Fibroblast of villous mesenchyme (primary cell): ENCODE measurements around the gene TRIM40. TPM values are rescaled to one million over a fixed set of nuclear protein-coding genes. Genes with fewer than 3 reads are reported as not detected.

Experiments
- DNase-seq: peaks from one replicate; pipeline ENCODE4 v3.0.0-alpha.2; 2010; ENCODE audit warnings: low read depth
- H3K4me3 ChIP-seq: 2 replicates; pipeline ENCODE4 v1.5.1; 2011; ENCODE audit warnings: low read depth, mild to moderate bottlenecking, low read length
- total RNA-seq: library from RNA; depleted of rRNA; stranded (reverse); fragments of >200 nt; gene quantifications from 2 replicates; pipeline ENCODE4 v1.2.3, GENCODE V29; 2012
- TF ChIP-seq, protein P1 (sequence below): IDR thresholded peaks from 2 replicates; pipeline ENCODE4 v1.5.1; 2012; ENCODE audit warnings: low read depth, mild to moderate bottlenecking, low read length; ENCODE audit not compliant: insufficient read depth

The TRIM40 gene
- total RNA-seq, 1 donor, result not detected

- TF ChIP-seq, protein P1, sequence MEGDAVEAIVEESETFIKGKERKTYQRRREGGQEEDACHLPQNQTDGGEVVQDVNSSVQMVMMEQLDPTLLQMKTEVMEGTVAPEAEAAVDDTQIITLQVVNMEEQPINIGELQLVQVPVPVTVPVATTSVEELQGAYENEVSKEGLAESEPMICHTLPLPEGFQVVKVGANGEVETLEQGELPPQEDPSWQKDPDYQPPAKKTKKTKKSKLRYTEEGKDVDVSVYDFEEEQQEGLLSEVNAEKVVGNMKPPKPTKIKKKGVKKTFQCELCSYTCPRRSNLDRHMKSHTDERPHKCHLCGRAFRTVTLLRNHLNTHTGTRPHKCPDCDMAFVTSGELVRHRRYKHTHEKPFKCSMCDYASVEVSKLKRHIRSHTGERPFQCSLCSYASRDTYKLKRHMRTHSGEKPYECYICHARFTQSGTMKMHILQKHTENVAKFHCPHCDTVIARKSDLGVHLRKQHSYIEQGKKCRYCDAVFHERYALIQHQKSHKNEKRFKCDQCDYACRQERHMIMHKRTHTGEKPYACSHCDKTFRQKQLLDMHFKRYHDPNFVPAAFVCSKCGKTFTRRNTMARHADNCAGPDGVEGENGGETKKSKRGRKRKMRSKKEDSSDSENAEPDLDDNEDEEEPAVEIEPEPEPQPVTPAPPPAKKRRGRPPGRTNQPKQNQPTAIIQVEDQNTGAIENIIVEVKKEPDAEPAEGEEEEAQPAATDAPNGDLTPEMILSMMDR, result no peak
- DNase-seq, result no peak
- no peak overlapping the region for H3K4me3 ChIP-seq
Measured at GRCh38 chr6:30142665-30143064, 6.7 kb downstream of the TRIM40 start.

- no peak overlapping the region for H3K4me3 ChIP-seq
- TF ChIP-seq, protein P1, result no peak
- DNase-seq, result no peak
Measured at GRCh38 chr6:30143780-30144179, 7.8 kb downstream of the TRIM40 start.

GRCh38 chr6:30144811-30145210 lies 8.9 kb downstream of the TRIM40 start:
- H3K4me3 ChIP-seq, result no peak overlapping the region
- no peak for DNase-seq
- TF ChIP-seq, protein P1, result no peak

- DNase-seq, result no peak
- TF ChIP-seq, protein P1, result no peak
- H3K4me3 ChIP-seq, result no peak overlapping the region
Measured at GRCh38 chr6:30145818-30146217, 9.9 kb downstream of the TRIM40 start.

GRCh38 chr6:30147096-30147495 lies 11.2 kb downstream of the TRIM40 start:
- DNase-seq, result no peak
- H3K4me3 ChIP-seq, result no peak overlapping the region
- TF ChIP-seq, protein P1, result no peak

DNA sequence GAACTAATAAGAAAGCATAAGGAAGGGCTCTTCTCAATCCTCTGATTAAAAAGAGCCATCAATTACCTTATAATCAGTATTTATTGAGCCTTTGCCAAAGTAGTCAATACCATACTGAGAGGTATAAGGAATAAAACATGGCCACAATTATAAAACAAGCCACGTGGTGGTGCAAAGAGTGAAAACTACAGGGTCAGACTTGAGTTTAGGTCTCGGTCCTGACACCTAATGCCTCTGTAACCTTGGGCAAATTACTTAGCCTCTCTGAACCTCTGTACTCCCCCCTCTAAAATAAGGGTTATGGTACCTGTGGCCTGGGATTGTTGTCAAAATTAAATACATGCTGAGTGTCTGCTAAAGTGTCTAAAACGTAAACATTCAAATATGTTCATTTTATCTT lies 13.3 kb downstream of the TRIM40 start:
- TF ChIP-seq, protein P1, result no peak
- no peak for DNase-seq
- H3K4me3 ChIP-seq, result no peak overlapping the region

GRCh38 chr6:30149858-30150550 lies 14.1 kb downstream of the TRIM40 start:
- no peak overlapping the region for H3K4me3 ChIP-seq
- TF ChIP-seq, protein P1, result no peak
- no peak for DNase-seq
